ENCODE results near the gene ANKH. TPM values are rescaled to one million over a fixed set of nuclear protein-coding genes. Genes with fewer than 3 reads are reported as not detected.
"Not testable (repeated sequence)": the region's sequence is repeated elsewhere in the genome, so short reads cannot be mapped to it uniquely, and the experiment has no call there.

ANKH gene
- polyA plus RNA-seq, 1 experiment, result 14.2 TPM

DNA sequence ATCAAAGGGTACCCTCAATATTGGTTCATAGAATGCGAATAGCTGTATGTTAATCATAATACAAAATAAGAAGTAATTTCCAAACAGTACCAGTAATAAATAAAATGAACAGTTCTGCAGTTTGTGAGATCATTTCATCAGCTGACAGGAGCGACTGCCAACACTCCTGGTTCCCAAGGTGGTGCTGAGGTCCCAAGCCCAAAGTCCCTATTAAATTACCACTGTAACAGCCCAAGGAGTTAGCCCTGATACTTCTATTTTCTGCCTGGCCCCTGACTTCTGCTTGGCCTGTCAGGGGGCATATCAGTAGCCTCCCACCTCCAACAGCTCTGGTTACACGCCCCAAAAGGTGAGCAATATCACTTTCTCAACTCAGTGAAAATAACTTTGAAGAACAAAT lies 47.1 kb downstream of the ANKH start:
- TF ChIP-seq, protein P1, sequence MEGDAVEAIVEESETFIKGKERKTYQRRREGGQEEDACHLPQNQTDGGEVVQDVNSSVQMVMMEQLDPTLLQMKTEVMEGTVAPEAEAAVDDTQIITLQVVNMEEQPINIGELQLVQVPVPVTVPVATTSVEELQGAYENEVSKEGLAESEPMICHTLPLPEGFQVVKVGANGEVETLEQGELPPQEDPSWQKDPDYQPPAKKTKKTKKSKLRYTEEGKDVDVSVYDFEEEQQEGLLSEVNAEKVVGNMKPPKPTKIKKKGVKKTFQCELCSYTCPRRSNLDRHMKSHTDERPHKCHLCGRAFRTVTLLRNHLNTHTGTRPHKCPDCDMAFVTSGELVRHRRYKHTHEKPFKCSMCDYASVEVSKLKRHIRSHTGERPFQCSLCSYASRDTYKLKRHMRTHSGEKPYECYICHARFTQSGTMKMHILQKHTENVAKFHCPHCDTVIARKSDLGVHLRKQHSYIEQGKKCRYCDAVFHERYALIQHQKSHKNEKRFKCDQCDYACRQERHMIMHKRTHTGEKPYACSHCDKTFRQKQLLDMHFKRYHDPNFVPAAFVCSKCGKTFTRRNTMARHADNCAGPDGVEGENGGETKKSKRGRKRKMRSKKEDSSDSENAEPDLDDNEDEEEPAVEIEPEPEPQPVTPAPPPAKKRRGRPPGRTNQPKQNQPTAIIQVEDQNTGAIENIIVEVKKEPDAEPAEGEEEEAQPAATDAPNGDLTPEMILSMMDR (IDR thresholded peaks at IDR 0.05; ENCODE audit: low read depth, low read length), result no peak
- DNase-seq (ENCODE audit: low read depth, low spot score), result no peak
- Histone ChIP-seq H3K27me3 (ENCODE audit: control insufficient read depth, insufficient read depth, low read length) (no peaks in the 10 kb centered on the region), H3K4me3 (ENCODE audit: low read depth, low read length) (no peak overlapping the region), H3K9me3 (ENCODE audit: control insufficient read depth, insufficient read depth, low read length) (no peaks in the 10 kb centered on the region), H3K27ac (ENCODE audit: low read depth, low read length) (no peak overlapping the region)
- ChIA-PET CTCF (interaction anchor here (0.7 kb wide), 1 partner anchor 178 kb away, joined by 4 read pairs; no protein-coding TSS in a partner anchor), POLR2A (no interaction called here)

DNA sequence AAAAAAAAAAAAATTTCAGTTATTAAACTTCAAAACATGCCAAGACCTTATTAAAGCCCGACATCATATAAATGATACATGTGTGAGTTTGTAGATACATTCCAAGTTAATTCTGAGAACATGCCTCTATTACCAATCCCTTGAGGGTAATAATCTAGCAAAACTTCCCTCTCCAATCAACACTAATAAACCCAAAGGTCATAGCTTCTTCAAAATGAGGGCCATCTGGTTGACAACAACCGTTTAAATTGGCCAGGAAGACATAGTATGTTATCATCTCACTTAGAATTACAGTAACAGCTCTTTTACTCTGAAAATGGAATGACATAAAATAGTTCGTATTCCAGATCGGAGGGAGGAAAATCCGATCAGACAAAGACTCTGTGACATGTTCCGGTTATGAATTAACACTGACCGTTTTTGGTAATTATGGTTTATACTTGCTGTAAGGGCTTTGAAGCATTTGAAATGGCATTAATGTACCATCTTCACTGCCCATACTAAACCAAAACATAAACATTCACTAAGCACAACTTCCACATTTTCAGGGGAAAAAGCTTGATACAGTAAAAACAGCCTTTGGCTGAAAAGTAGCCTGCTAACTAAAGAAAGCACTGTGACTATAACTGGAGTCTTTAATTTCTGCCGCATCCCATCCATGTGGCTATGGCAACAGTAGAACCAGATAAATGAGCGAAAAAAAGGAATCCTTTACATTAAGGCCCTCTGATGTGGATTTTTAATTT lies 50.3 kb downstream of the ANKH start:
- Histone ChIP-seq H3K27me3 (ENCODE audit: control insufficient read depth, insufficient read depth, low read length) (no peaks in the 10 kb centered on the region), H3K9me3 (ENCODE audit: control insufficient read depth, insufficient read depth, low read length) (no peaks in the 10 kb centered on the region), H3K27ac (ENCODE audit: low read depth, low read length) (no peak overlapping the region), H3K4me3 (ENCODE audit: low read depth, low read length) (no peak overlapping the region)
- POLR2A ChIA-PET, result no interaction called here
- CTCF ChIA-PET, result interaction anchor here (0.6 to 1.6 kb wide), 3 partner anchors 94 to 1008 kb away, joined by 3 to 5 read pairs (median 3); no protein-coding TSS in a partner anchor
- no peak for DNase-seq (ENCODE audit: low read depth, low spot score)
- TF ChIP-seq, protein P1 (IDR thresholded peaks at IDR 0.05; ENCODE audit: low read depth, low read length), result no peak

DNA sequence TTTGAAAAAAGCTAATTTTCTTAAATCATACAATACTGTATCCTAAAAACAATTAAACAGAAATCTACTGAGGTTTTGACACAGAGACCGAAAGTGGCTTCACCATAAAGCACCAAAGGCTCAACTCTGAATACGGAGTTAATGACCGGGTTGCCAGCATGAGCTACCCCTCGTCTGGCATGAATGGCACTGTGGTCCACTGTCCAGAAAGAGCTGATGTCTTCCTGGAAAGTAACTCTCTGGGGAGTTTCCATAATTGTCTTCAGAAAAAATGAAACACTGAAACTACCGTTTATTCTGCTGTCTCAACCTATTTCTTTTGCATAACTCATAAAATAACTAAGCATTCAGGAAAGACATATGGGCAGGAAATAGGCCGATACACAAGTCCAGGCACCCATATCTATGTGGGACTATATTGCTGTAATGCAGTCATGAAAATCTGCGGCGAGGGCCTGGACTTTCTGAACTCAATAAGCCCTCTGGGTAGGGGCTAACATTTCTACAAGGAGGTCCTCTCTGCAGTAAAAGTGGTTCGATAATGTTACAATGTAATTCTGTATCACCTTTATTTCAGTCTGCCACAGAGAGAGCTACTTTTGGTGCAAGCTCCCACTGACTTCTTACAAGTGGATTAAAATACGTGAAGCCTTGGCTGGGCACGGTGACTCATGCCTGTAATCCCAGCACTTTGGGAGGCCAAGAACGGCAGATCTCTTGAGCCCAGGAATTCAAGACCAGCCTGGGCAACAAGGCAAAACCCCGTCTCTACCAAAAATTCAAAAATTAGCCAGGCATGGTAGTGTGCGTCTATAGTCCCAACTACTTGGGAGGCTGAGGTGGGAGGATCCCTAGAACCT lies 52.4 kb downstream of the ANKH start:
- Histone ChIP-seq H3K27ac (ENCODE audit: low read depth, low read length) (no peak overlapping the region), H3K27me3 (ENCODE audit: control insufficient read depth, insufficient read depth, low read length) (no peaks in the 10 kb centered on the region), H3K4me3 (ENCODE audit: low read depth, low read length) (no peak overlapping the region), H3K9me3 (ENCODE audit: control insufficient read depth, insufficient read depth, low read length) (no peaks in the 10 kb centered on the region)
- DNase-seq (ENCODE audit: low read depth, low spot score), result no peak
- ChIA-PET CTCF (interaction anchor here (0.6 to 1.6 kb wide), 2 partner anchors 10 to 92 kb away, joined by 5 read pairs; no protein-coding TSS in a partner anchor), POLR2A (no interaction called here)
- TF ChIP-seq, protein P1 (IDR thresholded peaks at IDR 0.05; ENCODE audit: low read depth, low read length), result no peak

DNA sequence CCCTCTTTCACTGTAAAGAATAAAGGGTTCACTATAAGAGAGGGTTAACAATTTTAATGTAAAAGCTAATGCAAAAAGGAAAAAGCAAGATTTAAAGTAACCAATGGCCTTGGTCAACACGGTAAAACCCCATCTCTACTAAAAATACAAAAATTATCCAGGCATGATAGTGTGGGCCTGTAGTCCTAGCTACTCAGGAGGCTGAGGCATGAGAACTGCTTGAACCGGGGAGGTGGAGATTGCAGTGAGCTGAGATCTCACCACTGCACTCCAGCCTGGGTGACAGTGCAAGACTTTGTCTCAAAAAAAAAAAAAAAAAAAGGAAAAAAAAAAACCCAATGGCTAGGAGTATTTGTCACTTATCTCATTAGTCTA lies 53.8 kb downstream of the ANKH start:
- DNase-seq (ENCODE audit: low read depth, low spot score); H3K4me3 ChIP-seq (ENCODE audit: low read depth, low read length); H3K9me3 ChIP-seq (ENCODE audit: control insufficient read depth, insufficient read depth, low read length); H3K27ac ChIP-seq (ENCODE audit: low read depth, low read length); POLR2A ChIA-PET; H3K27me3 ChIP-seq (ENCODE audit: control insufficient read depth, insufficient read depth, low read length): not testable (repeated sequence)
- CTCF ChIA-PET, result interaction anchor here (0.6 to 2.1 kb wide), 4 partner anchors 17 to 186 kb away, joined by 5 to 9 read pairs (median 7); no protein-coding TSS in a partner anchor

DNA sequence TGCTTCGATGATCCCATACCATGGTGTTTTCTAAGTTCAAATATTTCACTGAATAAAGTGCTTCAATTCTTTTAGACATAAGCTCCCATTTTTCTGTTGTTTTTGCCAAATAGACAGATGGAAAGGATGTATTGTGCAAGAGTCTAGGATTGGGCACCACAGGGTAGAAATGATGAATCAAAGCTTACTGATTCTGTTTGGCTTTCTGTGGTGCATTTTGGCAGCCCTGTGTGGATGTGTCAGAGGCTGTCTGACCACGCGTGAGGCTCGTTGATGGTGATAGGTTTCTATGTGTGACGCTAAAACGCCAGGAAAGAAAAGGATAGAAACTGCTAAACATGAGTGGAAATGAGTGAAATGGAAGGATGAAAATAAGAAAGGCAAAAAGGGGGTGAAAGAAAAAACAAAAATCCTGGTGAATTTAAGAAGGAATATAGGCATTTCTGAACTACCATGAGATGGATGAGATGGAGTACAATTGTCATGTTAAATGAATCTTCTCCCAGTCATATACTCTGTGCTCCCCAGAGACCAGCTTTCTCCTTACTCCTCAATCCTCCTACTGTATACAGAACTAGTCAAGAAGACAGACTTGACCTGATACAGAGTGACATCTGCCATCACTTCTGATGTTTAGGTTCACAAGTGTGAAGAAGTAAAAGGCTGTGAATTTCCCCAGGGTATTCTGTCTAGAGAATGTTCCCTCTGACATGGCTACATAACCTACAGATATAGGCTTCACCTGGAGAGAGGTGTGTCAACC lies 54.4 kb downstream of the ANKH start:
- POLR2A ChIA-PET, result interaction anchor here (0.6 kb wide), 1 partner anchor 107 kb away, joined by 6 read pairs; no protein-coding TSS in a partner anchor
- H3K27me3 ChIP-seq (ENCODE audit: control insufficient read depth, insufficient read depth, low read length), result no peaks in the 10 kb centered on the region
- peak; percentile 44 for DNase-seq (ENCODE audit: low read depth, low spot score)
- H3K4me3 ChIP-seq (ENCODE audit: low read depth, low read length), result no peak overlapping the region
- no peaks in the 10 kb centered on the region for H3K9me3 ChIP-seq (ENCODE audit: control insufficient read depth, insufficient read depth, low read length)
- TF ChIP-seq, protein P1 (IDR thresholded peaks at IDR 0.05; ENCODE audit: low read depth, low read length), result no peak
- H3K27ac ChIP-seq (ENCODE audit: low read depth, low read length), result no peak overlapping the region
- CTCF ChIA-PET, result interaction anchor here (1.3 to 2.1 kb wide), 2 partner anchors 56 to 90 kb away, joined by 4 to 9 read pairs; no protein-coding TSS in a partner anchor
